Liver (tissue), 3 donors: ENCODE measurements around the gene JPH3.

ENCODE experiments used
- CTCF ChIP-seq: fragments of 150-350 bp; IDR thresholded peaks from 2 replicates; pipeline ENCODE4 v1.5.1; 2017; ENCODE audit warnings: improper control_type of control experiment, low read depth, low read length; ENCODE audit not compliant: missing input control
- GABPA ChIP-seq, 2 donors: IDR thresholded peaks in 1 of 2; conservative IDR thresholded peaks in 1 of 2; 2 replicates each; pipeline ENCODE4 v1.6.1; 2016; ENCODE audit warnings: antibody characterized with exemption in 2 of 2, mild to moderate bottlenecking in 1 of 2, moderate library complexity in 1 of 2
- donor health status: healthy.
- donor health status: healthy.

- TF ChIP-seq CTCF = no peak
- no peak for TF ChIP-seq GABPA (IDR thresholded peaks at IDR 0.05 in 1 of 2, conservative IDR thresholded peaks at IDR 0.05 in 1 of 2)
Observed at GRCh38 chr16:87608400-87608985, 6.2 kb downstream of the JPH3 start.
